ENCODE results near the gene GALNT18.

Gene GALNT18

GRCh38 chr11:11436715-11437313, 185.0 kb downstream of the GALNT18 start:
- no peak for DNase-seq (ENCODE audit: low read depth in 2 of 2)

- no peak for DNase-seq (ENCODE audit: low read depth in 2 of 2)
Observed at GRCh38 chr11:11435635-11436034, 186.2 kb downstream of the GALNT18 start.

DNA sequence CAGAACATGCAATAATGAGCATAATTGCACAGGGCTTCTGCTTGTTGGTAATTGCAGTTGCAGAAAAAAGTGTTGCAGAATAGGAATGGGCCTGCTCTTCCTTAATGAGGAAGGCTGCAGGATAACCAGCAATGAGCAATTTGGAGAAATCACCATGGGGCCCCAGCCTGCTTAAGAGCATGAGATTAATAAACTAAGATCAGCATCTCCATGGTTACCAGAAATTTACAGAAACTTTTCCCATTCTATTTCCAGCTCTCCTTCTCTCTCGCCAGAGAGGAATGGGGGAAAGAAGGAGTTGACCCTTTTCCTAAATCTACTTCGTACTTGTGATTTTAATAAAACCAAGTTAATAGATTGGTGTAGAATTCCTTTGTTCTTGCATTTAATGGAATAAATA, 187.8 kb downstream of the GALNT18 start:
- no peak for DNase-seq (ENCODE audit: low read depth in 2 of 2)

GRCh38 chr11:11432621-11433319, 189.0 kb downstream of the GALNT18 start:
- DNase-seq (ENCODE audit: low read depth in 2 of 2): no peak

- DNase-seq (ENCODE audit: low read depth in 2 of 2): no peak
Observed at GRCh38 chr11:11430431-11430830, 191.4 kb downstream of the GALNT18 start.

DNA sequence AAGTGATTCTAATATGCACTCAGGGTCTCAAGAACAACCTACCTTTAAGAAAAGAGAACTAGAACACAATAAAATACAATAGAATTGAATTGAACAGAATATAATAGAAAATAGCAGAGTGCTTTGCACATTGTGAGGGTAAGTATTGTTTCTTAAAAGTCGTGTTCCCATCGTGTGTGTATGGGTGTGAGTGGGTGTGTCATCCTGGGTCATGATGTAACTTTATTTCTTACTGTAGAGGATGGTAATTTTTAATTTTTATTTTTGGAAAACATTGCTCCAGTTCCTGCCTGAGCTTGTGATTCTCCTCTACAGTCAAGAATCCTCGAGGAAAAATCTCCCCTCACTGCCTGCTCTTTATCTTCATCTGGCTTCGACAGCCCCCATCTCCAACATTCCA, 193.1 kb downstream of the GALNT18 start:
- no peak for DNase-seq (ENCODE audit: low read depth in 2 of 2)

GRCh38 chr11:11427542-11427941, 194.3 kb downstream of the GALNT18 start:
- no peak for DNase-seq (ENCODE audit: low read depth in 2 of 2)

DNA sequence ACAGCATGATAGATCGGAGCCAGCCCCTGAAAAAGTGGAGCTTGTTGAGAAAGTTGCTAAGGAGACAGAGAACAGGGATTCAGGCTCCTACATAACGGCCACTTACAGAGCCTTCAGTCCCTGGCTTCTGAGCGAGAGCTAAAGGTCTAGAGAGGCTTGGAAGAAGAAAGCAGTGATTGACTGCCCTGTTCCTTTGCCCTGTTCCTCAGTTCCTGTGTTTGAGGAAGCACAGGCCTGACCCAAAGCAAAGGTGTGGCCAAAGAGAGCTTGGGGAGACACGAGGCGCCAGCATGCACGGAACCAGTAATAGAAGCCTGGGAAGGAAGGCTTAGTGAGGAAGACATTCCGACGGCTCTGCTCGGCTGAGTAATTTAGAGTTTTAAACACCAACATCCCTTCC, 194.7 kb downstream of the GALNT18 start:
- no peak for DNase-seq (ENCODE audit: low read depth in 2 of 2)

DNA sequence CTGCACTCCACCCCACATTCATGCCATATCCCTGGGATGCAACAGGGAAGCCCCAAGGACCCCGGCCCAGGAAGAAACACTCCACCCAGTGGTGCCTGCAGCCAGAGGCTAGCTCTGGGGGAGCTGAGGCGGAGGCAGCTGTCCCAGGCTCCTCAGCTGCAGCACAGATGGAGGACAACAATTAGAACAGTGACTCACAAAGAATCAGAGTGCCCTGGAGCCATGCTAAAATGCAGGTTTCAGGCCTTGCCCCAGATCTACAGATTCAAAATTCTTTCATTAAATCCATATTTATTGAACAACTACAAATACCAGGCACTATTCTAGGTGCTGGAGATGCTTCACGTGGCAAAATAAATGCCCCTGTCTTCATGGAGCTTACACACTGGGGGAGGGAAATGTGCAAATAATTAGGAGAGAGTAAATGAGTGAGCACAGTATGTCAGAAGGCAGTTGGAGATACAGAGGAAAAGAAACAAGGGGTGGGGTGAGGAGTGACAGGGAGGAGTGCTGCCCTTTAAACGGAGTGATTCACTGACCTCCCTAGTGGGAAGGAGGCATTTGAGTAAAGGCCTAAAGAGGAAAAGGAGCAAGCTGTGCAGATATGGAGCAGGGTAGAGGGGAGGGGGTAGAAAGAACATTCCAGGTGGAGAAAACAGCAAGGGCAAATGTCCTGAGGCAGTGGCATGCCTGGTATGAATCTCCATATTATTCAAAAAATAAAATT, 195.4 kb downstream of the GALNT18 start:
- DNase-seq (ENCODE audit: low read depth in 2 of 2): no peak

DNA sequence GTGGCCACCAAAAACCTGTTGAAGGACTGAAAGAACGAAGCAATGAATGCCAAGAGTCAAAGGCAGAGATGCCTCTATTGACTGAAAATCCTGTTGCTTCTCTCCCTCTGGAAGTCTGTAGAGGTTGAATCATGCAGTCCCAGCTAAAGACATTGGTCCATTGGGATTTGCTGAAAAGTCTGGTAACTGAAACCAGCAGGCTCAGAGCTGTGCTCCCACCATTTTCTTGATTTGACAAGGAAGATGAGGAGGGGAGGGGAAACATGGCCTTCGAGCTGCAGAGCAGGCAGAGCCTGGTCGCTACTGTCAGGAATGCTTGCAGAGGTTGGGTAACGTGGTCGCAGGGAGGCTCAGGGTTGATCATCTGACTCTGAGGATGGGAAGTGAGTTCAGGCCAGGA, 196.0 kb downstream of the GALNT18 start:
- DNase-seq (ENCODE audit: low read depth in 2 of 2): no peak

DNA sequence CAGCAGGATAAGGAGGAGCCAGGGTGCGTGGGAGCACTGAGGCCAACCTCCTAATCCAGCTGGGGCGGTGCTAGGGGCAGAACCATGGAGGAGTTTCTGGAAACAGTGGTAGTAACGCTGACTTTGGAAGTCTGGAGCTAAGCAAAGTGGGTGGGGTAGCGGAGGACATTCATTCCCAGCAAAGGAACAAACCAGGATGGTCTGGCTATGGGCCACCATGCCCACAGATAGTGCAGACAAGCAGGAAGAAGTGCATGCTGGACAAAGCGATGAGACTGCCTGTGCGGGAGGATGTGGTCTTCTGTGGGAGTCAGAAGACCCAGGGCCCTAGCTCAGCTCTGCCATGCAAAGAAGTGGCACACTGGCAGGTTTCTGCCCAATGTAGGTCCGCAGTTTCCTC, 197.1 kb downstream of the GALNT18 start:
- DNase-seq (ENCODE audit: low read depth in 2 of 2): no peak

DNA sequence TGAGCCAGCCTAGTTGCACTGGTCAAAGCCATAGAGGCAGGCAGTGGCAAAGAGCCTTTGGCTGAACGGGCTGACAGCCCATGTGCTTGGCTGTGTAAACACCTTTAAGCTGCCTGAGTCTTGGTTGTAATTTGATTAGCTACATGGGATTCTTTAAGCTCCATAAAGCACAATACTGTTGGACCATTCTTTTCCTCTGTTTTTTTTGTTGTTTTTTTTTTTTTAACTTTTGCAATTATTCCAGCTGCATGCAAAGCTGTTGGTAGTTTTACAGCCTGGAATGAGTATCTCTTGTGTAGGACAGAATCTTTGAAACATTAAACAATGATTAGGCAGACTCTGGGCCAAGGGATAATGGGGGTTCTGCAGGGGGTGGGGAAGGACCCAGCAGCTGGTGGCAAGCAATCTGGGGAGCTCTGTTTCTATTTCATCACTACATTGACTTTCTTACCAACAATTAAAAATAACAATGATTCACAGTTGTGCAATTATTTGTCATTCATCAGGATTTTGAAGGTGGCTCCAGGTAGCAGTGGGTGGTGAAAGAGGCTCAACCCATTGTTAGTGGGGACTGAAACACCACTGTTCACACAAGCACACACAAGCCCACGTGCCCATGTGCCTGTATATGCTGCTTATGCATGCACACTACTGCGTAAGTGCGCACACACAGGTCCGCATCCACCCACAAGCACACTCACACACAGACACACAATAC, 199.2 kb downstream of the GALNT18 start:
- DNase-seq (ENCODE audit: low read depth in 2 of 2): no peak

GRCh38 chr11:11421509-11421908, 200.3 kb downstream of the GALNT18 start:
- no peak for DNase-seq (ENCODE audit: low read depth in 2 of 2)

DNA sequence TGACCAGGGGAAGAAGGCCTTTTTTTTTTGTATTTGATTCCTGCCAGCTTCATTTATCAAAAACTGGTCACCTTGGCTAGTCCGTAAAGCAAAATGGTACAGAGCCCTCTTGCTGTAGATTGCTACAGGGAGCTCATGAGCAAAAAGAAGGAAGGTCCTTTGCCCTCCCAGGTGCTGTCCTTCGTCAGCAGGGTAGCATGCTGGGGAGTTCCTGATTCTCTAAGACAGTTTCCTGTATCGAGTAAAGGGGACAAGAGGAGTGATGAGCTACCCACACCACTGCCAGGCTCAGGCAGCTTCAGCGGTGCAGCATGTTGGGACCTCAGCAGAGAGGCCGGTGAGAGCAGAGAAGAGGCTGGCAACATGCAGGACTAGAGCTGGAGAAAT, 200.9 kb downstream of the GALNT18 start:
- no peak for DNase-seq (ENCODE audit: low read depth in 2 of 2)

DNA sequence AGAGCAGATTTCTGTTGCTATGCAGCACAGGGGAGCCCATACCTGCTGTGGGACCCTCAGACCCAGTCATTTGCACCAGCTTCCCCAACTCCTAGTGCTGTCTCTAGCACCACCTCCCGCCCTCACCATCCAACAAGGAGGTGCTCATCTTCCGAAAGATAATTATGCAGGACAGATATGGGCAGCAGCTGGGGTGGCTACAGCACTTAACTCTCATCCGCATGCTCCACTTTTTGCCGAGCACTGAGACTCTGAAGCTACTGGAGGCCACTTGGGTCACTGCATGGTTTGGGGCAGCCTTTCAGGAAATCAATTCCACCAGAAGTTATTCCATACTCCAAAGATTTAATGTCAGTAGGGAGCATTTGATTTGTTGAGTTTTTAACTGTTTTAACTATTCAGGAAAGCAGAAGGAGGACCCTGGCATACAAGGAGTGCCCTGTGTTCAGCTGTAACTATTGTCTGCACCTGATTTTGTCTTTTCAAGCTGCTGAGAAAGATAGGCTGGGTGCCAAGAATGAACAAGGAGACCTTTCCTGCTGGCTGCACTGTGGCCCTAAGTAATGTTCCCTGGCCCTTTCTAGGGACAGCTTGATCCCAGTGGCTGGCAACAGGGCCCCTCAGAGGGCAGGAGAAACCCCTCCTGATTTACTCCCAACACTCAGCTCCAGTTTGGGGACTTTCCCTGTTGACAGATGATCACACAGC, 201.5 kb downstream of the GALNT18 start:
- DNase-seq (ENCODE audit: low read depth in 2 of 2): no peak

DNA sequence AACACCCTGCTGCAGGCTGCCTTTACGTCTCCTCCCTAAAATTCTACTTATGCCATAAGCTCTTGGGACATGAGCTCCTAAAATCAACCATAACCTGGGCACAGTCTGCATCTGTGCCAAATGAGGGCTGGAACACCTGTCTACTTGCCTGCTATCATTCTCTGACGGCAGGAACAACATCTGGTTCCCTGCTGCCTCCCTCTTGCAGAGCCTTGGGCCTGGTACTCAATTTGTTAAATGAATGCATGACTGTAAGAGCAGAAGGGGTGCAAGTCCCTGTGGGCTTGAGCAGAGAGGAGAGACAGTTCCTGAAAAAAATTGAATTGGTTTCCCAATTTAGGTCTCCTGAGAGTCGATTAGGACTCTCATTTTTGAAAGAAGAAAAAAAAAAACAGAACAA, 202.1 kb downstream of the GALNT18 start:
- DNase-seq (ENCODE audit: low read depth in 2 of 2): no peak

- no peak for DNase-seq (ENCODE audit: low read depth in 2 of 2)
Observed at GRCh38 chr11:11416917-11417316, 204.9 kb downstream of the GALNT18 start.

DNA sequence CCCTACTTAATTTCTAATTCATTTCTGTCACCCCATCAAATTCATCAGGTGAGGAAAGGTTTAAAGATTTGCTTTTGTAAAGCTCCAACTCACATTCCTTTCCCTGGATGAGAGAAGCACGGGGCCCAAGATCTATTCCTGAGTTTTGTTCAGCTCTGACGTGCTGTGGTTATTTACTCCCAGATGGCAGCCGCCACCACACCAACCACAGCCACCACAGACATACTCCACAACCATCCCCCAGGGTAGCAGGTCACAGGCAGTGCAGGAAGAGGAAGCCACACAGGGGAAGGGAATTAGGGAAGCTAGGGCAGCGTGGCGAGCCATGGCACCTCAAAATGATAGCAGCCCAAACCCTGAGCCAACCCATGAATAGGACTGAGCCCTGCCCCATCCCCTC, 205.3 kb downstream of the GALNT18 start:
- no peak for DNase-seq (ENCODE audit: low read depth in 2 of 2)

DNA sequence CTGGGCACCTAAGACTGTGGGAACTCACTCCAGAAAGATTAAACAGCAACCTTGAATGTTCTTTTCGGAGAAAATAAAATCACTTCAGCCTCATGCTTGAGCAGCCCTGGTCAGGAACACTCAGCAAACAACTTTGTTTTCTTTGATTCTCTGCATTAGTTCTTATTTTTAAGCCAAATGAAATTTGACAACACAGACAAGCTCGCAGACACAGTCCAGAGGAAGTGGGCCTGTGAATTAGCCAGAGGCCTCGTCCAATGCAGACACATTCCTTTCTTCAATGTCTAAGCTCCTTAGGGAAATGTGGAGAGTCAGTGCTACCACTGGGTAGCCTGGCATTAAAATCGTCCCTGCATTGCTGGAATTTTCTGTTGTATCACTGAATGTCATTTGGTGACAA, 205.9 kb downstream of the GALNT18 start:
- no peak for DNase-seq (ENCODE audit: low read depth in 2 of 2)

DNA sequence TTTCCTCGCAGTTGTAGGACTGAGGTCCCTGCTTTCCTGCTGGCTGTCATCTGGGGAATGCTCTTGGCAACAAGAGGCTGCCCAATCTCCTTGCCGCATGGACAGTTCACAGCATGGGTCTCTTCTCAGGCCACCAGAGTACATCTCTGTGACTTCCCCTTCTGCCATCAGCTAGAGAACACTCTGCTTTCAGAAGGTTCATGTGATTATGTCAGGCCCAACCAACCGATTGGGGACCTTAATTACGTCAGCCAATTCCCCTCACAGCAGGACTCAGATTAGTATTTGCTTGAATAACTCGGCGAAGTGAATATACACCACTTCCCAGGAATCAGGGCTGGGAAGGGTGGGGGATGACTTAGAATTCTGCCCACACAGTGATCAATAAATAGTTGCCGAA, 206.8 kb downstream of the GALNT18 start:
- DNase-seq (ENCODE audit: low read depth in 2 of 2): no peak

GRCh38 chr11:11413776-11414175, 208.0 kb downstream of the GALNT18 start:
- no peak for DNase-seq (ENCODE audit: low read depth in 2 of 2)

- DNase-seq (ENCODE audit: low read depth in 2 of 2): no peak
Observed at GRCh38 chr11:11411401-11411985, 210.3 kb downstream of the GALNT18 start.
